Body of pancreas (tissue), 4 donors: Measurements from ENCODE around the gene RRAGD. TPM values are rescaled to one million over a fixed set of nuclear protein-coding genes. Genes with fewer than 3 reads are reported as not detected.
A peak's percentile ranks its signal among the peaks of the same experiment; 100 is the strongest.

Experiments used
- ATAC-seq: fragments of 150-250 bp; one replicate; pipeline ENCODE4 v1.9.1; 2016
- DNase-seq, 4 donors: peaks; one replicate each; pipeline ENCODE4 v3.0.0-alpha.2; 2019
- H3K27ac ChIP-seq, 4 donors: fragments of 200-600 bp; sonication (generic); 1 replicate in 3 of 4; 2 replicates in 1 of 4; pipeline versions ENCODE4 v1.5.1 to v1.6.1; 2016 to 2019; ENCODE audit warnings: mild to moderate bottlenecking in 1 of 4, mixed read lengths in 1 of 4, moderate library complexity in 1 of 4
- H3K27me3 ChIP-seq, 2 donors: fragments of 200-600 bp; sonication (generic); one replicate each; pipeline ENCODE4 v1.6.0; 2016; ENCODE audit warnings: mild to moderate bottlenecking in 1 of 2
- H3K36me3 ChIP-seq, 2 donors: fragments of 200-600 bp; sonication (generic); replicated peaks in 1 of 2; 2 replicates each; pipeline ENCODE4 v1.5.1; 2016; ENCODE audit warnings: low read depth in 2 of 2; ENCODE audit not compliant: insufficient read depth in 1 of 2
- H3K4me1 ChIP-seq: fragments of 200-600 bp; sonication (generic); one replicate; pipeline ENCODE4 v1.6.0; 2016
- H3K4me3 ChIP-seq, 2 donors: fragments of 200-600 bp; sonication (generic); 1 replicate in 1 of 2; 2 replicates in 1 of 2; pipeline ENCODE4 v1.5.1; 2016 to 2019
- H3K9me3 ChIP-seq, 3 donors: fragments of 200-600 bp; sonication (generic); 1 replicate in 2 of 3; 2 replicates in 1 of 3; pipeline ENCODE4 v1.5.1; 2016
- POLR2A ChIP-seq, 3 donors: fragments of 450-650 bp; IDR thresholded peaks; one replicate each; pipeline ENCODE4 v1.6.1; 2016; ENCODE audit warnings: antibody characterized with exemption in 3 of 3, mild to moderate bottlenecking in 2 of 3
- WGBS, 2 donors: methylation state at CpG; one replicate each; pipeline ENCODE4 v1.1.5; 2017; 5-methylcytosine and 5-hydroxymethylcytosine counted together
- intact Hi-C: fragments of 100-400 bp; cut with DNase I; formaldehyde crosslinking; loops from one replicate; pipeline ENCODE4 v1.15.1; 2023
- total RNA-seq, 2 donors: library from RNA; depleted of rRNA; stranded (reverse); fragments of >200 nt; gene quantifications; one replicate each; pipeline ENCODE4 v1.1.0, GENCODE V29; 2016
- TF ChIP-seq, protein P1 (sequence below), 7 experiments: fragments of 450-650 bp in 4 of 7; fragments of 200-600 bp in 3 of 7; sonication (generic) in 3 of 7; IDR thresholded peaks; one replicate each; pipeline ENCODE4 v1.5.1; 2016 to 2019; ENCODE audit warnings: antibody characterized with exemption in 7 of 7

The RRAGD gene
- total RNA-seq, 2 donors from 2014 or later: 9.2 to 9.3 TPM

DNA sequence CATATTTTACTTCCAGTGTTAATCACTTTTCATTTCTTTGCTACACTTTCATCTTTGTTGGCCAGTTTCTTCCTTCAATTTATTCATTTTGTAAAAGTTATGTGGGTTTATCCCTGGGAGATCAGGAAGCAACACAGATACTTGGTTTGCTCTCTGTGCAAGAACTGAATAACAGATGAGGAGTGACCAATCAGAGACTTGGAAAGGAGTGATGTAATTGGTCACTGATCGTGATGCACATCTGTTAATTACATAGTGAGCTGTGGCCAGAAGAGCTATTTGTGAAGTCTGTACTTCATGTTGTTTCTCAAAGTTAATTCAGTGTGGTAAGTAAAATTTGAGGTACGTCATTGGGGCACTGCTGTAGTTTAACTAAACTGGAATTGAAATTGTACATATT is 42.2 kb upstream of the RRAGD start:
- Histone ChIP-seq H3K27me3 (no peaks in the 10 kb centered on the region), H3K36me3 (no peaks in the 10 kb centered on the region), H3K27ac (no peak overlapping the region), H3K4me3 (no peak overlapping the region), H3K4me1 (no peaks in the 10 kb centered on the region), H3K9me3 (no peaks in the 10 kb centered on the region)
- intact Hi-C loops: no loop called here
- DNase-seq (no peak), ATAC-seq (no peak)
- TF ChIP-seq, protein P1, sequence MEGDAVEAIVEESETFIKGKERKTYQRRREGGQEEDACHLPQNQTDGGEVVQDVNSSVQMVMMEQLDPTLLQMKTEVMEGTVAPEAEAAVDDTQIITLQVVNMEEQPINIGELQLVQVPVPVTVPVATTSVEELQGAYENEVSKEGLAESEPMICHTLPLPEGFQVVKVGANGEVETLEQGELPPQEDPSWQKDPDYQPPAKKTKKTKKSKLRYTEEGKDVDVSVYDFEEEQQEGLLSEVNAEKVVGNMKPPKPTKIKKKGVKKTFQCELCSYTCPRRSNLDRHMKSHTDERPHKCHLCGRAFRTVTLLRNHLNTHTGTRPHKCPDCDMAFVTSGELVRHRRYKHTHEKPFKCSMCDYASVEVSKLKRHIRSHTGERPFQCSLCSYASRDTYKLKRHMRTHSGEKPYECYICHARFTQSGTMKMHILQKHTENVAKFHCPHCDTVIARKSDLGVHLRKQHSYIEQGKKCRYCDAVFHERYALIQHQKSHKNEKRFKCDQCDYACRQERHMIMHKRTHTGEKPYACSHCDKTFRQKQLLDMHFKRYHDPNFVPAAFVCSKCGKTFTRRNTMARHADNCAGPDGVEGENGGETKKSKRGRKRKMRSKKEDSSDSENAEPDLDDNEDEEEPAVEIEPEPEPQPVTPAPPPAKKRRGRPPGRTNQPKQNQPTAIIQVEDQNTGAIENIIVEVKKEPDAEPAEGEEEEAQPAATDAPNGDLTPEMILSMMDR (IDR thresholded peaks at IDR 0.05): no peak
- TF ChIP-seq POLR2A (IDR thresholded peaks at IDR 0.05): no peak
- WGBS, 2 donors: 86 to 93% methylated on average over 2 of the region's 2 CpGs

DNA sequence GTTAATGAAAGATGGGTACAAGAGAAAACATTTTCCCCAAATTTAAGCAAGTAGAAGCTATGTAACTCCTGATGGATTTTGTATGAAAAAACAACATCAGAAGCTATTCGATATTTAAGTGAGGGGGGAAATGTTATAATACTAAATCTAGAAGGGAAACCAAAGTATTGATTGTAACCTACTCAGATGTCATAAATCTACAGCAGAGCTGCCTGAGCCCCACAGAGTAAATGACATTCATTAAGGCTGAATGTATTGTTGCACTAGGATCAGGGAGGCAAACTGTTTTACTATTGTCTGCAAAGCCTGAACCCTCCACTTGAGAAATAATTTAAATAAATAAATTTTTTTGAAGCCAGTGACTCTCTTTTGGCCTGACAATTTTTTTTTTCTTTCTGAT is 40.2 kb upstream of the RRAGD start:
- intact Hi-C loops: no loop called here
- DNase-seq (no peak), ATAC-seq (no peak)
- no peaks in the 10 kb centered on the region for H3K4me1 ChIP-seq
- no peaks in the 10 kb centered on the region for H3K9me3 ChIP-seq
- no peaks in the 10 kb centered on the region for H3K36me3 ChIP-seq
- TF ChIP-seq, protein P1 (IDR thresholded peaks at IDR 0.05): no peak
- no peak for TF ChIP-seq POLR2A (IDR thresholded peaks at IDR 0.05)
- H3K4me3 ChIP-seq: no peak overlapping the region
- no peaks in the 10 kb centered on the region for H3K27me3 ChIP-seq
- WGBS, 2 donors: 38 to 42% methylated on average over 1 of the region's 1 CpG
- H3K27ac ChIP-seq: no peak overlapping the region

DNA sequence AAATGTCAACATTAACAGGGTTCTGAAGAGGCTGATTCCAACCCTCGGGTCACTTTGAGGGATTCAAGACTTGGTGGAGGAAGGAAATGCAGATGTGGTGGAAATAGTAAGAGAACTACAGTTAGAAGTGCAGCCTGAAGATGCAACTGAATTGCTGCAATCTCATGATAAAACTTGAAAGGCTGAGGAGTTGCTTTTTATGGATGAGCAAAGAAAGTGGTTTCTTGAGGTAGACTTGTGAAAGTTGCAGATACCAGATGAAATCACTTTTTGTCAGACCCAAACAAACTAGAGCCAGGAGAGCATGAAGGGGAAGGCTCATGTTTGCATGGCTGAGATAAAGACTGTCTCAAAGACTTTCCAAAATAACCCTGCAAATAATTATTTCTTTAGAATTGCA is 37.1 kb upstream of the RRAGD start:
- H3K4me1 ChIP-seq: no peaks in the 10 kb centered on the region
- intact Hi-C loops: no loop called here
- no peaks in the 10 kb centered on the region for H3K36me3 ChIP-seq
- H3K4me3 ChIP-seq: no peak overlapping the region
- no peak for DNase-seq
- H3K27ac ChIP-seq: no peak overlapping the region
- H3K9me3 ChIP-seq: no peaks in the 10 kb centered on the region
- H3K27me3 ChIP-seq: no peaks in the 10 kb centered on the region
- no peak for ATAC-seq
- no peak for TF ChIP-seq POLR2A (IDR thresholded peaks at IDR 0.05)
- TF ChIP-seq, protein P1 (IDR thresholded peaks at IDR 0.05): no peak
- 69 to 70% methylated on average over 1 of the region's 1 CpG for WGBS, 2 donors

DNA sequence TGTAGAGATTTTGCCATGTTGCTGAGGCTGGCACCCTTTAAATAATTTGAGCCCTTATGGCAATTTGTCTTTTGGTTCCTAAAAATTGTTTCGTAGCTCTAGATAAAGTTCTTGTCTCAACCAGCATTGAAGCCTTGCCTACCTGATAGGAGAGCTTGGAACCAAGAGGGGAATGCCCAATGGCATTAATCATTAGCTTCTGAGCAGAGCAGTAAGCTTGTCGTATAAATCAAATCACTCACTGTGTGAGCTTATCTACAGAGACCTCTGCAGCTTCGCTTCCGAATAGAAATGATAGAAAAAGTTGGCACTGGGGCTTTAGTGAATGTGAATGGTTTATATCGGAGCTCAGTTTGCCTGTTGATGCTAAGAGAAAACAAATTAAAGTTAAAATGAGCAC is 31.6 kb upstream of the RRAGD start:
- H3K9me3 ChIP-seq: no peaks in the 10 kb centered on the region
- WGBS, 2 donors: 20 to 21% methylated on average over 5 of the region's 5 CpGs
- no peaks in the 10 kb centered on the region for H3K27me3 ChIP-seq
- intact Hi-C loops: no loop called here
- H3K4me1 ChIP-seq: peaks cover 10% of the 10 kb centered on the region
- H3K36me3 ChIP-seq: no peaks in the 10 kb centered on the region
- DNase-seq: peak in 1 of 4 donors; percentile 42
- peak; percentile 88 for ATAC-seq
- TF ChIP-seq, protein P1 (IDR thresholded peaks at IDR 0.05): no peak
- no peak for TF ChIP-seq POLR2A (IDR thresholded peaks at IDR 0.05)
- H3K27ac ChIP-seq: peak overlapping the region in 3 of 4 donors; percentile 28 to 74 (median 49)
- H3K4me3 ChIP-seq: no peak overlapping the region

DNA sequence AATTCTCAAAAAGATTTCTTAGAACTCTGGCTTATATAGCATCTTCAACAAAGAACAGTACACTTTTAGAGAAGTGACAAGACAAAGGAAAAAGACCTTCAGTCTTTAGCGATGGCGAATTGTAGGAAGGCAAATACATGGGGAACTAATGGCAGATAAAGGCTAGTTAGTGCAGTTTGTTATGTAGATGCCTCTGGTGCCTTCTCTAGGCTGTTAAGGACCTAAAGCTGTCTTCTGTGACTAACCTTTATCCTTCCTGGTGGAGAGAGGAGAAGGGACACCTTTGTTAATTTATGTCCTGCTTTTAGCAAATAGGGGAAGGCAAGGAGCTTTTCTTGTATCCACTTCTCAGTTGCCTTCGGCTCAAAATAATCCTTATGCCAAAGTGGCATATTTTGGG is 28.1 kb upstream of the RRAGD start:
- ATAC-seq: no peak
- Histone ChIP-seq H3K27me3 (no peaks in the 10 kb centered on the region), H3K4me3 (no peak overlapping the region), H3K27ac (no peak overlapping the region), H3K4me1 (peaks cover 15% of the 10 kb centered on the region), H3K36me3 (no peaks in the 10 kb centered on the region), H3K9me3 (no peaks in the 10 kb centered on the region)
- intact Hi-C loops: no loop called here
- WGBS, 2 donors: 92 to 98% methylated on average over 3 of the region's 3 CpGs
- DNase-seq: no peak
- no peak for TF ChIP-seq POLR2A (IDR thresholded peaks at IDR 0.05)
- TF ChIP-seq, protein P1 (IDR thresholded peaks at IDR 0.05): no peak
